Mucosa of gallbladder (tissue), 1 donor: ENCODE data around the gene NPIPB12. TPM values are rescaled to one million over a fixed set of nuclear protein-coding genes. Genes with fewer than 3 reads are reported as not detected.
A peak's percentile ranks its signal among the peaks of the same experiment; 100 is the strongest.
"Not testable (repeated sequence)": the region's sequence is repeated elsewhere in the genome, so short reads cannot be mapped to it uniquely, and the experiment has no call there.

Experiments
- DNase-seq: peaks from one replicate; pipeline ENCODE4 v3.0.0-alpha.2; 2020; ENCODE audit warnings: low spot score
- total RNA-seq: library from RNA; stranded (reverse); gene quantifications from one replicate; pipeline ENCODE4 v1.2.1, GENCODE V29; 2021
- donor health status: DM: no; HTN: no; CAD: no.

The NPIPB12 gene
- total RNA-seq, result 47.4 TPM

- not testable (repeated sequence) for DNase-seq
Measured at GRCh38 chr16:29506308-29506707, at the start of gene NPIPB12. Gene NPIPB12 (minus strand): TSS chr16:29506408.

GRCh38 chr16:29521520-29521919 lies 15.3 kb upstream of the NPIPB12 start:
- not testable (repeated sequence) for DNase-seq

GRCh38 chr16:29482276-29482675 lies 23.9 kb downstream of the NPIPB12 start:
- DNase-seq, result not testable (repeated sequence)

- DNase-seq, result not testable (repeated sequence)
Measured at GRCh38 chr16:29472065-29472464, 34.1 kb downstream of the NPIPB12 start.

GRCh38 chr16:29469660-29470059 lies 36.5 kb downstream of the NPIPB12 start:
- DNase-seq, result peak; percentile 76

GRCh38 chr16:29467654-29468366 lies 38.4 kb downstream of the NPIPB12 start:
- DNase-seq, result not testable (repeated sequence)

GRCh38 chr16:29466904-29467303 lies 39.3 kb downstream of the NPIPB12 start:
- not testable (repeated sequence) for DNase-seq

GRCh38 chr16:29465985-29466824 lies 40.0 kb downstream of the NPIPB12 start:
- not testable (repeated sequence) for DNase-seq

- DNase-seq, result not testable (repeated sequence)
Measured at GRCh38 chr16:29460647-29461030, 45.6 kb downstream of the NPIPB12 start.

GRCh38 chr16:29459706-29460646 lies 46.2 kb downstream of the NPIPB12 start, which contains the start of gene SULT1A4:
Gene SULT1A4 (plus strand): TSS chr16:29459913. CDS start chr16:29461386, 1,473 bp downstream.
- not testable (repeated sequence) for DNase-seq

- DNase-seq, result not testable (repeated sequence)
Measured at GRCh38 chr16:29457660-29458059, 48.5 kb downstream of the NPIPB12 start.

- not testable (repeated sequence) for DNase-seq
Measured at GRCh38 chr16:29454828-29455227, 51.4 kb downstream of the NPIPB12 start.

- not testable (repeated sequence) for DNase-seq
Measured at GRCh38 chr16:29454269-29454668, 51.9 kb downstream of the NPIPB12 start, which contains the start of the genes BOLA2 and SLX1B. Gene BOLA2 (minus strand): TSS chr16:29454351. CDS start chr16:29454253, 98 bp downstream. Gene SLX1B (plus strand): TSS chr16:29454533.

- not testable (repeated sequence) for DNase-seq
Measured at GRCh38 chr16:29453754-29454153, 52.5 kb downstream of the NPIPB12 start.

Other genes starting within 250 kb of the NPIPB12 start
- 0.49 TPM for gene NPIPB11, start 99.7 kb downstream of the NPIPB12 start, total RNA-seq
- 4.3 TPM for gene BOLA2, start 52.1 kb downstream of the NPIPB12 start, total RNA-seq
- 33.8 TPM for gene SLX1B, start 51.9 kb downstream of the NPIPB12 start, total RNA-seq
- 4.7 TPM for gene SULT1A4, start 46.5 kb downstream of the NPIPB12 start, total RNA-seq
- gene SPN, start 156.8 kb upstream of the NPIPB12 start, total RNA-seq, result 9.0 TPM
- 17.2 TPM for gene QPRT, start 172.8 kb upstream of the NPIPB12 start, total RNA-seq
- 3.0 TPM for gene C16orf54, start 239.6 kb upstream of the NPIPB12 start, total RNA-seq